ENCODE data around the gene MICALL1.

DNA sequence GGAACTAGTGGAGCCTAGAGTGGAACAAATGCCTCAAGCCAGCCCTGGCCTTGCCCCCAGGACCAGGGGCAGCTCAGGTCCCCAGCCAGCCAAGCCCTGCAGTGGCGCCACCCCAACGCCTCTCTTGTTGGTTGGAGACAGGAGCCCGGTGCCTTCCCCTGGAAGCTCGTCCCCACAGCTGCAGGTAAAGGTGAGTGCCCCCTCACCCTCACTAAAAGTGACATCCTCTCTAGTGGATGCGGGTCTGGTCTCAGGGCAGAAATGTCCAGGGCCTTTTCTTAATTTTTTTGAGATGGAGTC, 21.5 kb downstream of the MICALL1 start:
- TF ChIP-seq, protein P1, sequence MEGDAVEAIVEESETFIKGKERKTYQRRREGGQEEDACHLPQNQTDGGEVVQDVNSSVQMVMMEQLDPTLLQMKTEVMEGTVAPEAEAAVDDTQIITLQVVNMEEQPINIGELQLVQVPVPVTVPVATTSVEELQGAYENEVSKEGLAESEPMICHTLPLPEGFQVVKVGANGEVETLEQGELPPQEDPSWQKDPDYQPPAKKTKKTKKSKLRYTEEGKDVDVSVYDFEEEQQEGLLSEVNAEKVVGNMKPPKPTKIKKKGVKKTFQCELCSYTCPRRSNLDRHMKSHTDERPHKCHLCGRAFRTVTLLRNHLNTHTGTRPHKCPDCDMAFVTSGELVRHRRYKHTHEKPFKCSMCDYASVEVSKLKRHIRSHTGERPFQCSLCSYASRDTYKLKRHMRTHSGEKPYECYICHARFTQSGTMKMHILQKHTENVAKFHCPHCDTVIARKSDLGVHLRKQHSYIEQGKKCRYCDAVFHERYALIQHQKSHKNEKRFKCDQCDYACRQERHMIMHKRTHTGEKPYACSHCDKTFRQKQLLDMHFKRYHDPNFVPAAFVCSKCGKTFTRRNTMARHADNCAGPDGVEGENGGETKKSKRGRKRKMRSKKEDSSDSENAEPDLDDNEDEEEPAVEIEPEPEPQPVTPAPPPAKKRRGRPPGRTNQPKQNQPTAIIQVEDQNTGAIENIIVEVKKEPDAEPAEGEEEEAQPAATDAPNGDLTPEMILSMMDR (IDR thresholded peaks at IDR 0.05; ENCODE audit: low read length) = no peak
- TF ChIP-seq EZH2 (IDR thresholded peaks at IDR 0.05; ENCODE audit: borderline replicate concordance, low read length) = no peak
